ENCODE data around the gene DUSP5.
"Not testable (repeated sequence)": the region's sequence is repeated elsewhere in the genome, so short reads cannot be mapped to it uniquely, and the experiment has no call there.

DUSP5 gene

GRCh38 chr10:110497438-110498086 is at the start of gene DUSP5:
TSS of gene DUSP5 (plus strand) at chr10:110497907. CDS start at chr10:110498122, 215 bp downstream.
- DNase-seq (ENCODE audit: low read depth in 2 of 2): peak; percentile 90 to 91

- DNase-seq (ENCODE audit: low read depth in 2 of 2): no peak
These were observed 48.9 kb upstream of the DUSP5 start for GRCh38 chr10:110448682-110449418.

- DNase-seq (ENCODE audit: low read depth in 2 of 2): peak in 1 of 2 donors; percentile 16
These were observed 42.3 kb upstream of the DUSP5 start for GRCh38 chr10:110455446-110455845.

GRCh38 chr10:110456046-110456445 is 41.7 kb upstream of the DUSP5 start:
- no peak for DNase-seq (ENCODE audit: low read depth in 2 of 2)

- DNase-seq (ENCODE audit: low read depth in 2 of 2): no peak
These were observed 41.1 kb upstream of the DUSP5 start for GRCh38 chr10:110456523-110457091.

- no peak for DNase-seq (ENCODE audit: low read depth in 2 of 2)
These were observed 39.9 kb upstream of the DUSP5 start for GRCh38 chr10:110457851-110458250.

- no peak for DNase-seq (ENCODE audit: low read depth in 2 of 2)
These were observed 39.3 kb upstream of the DUSP5 start for GRCh38 chr10:110458266-110458920.

- DNase-seq (ENCODE audit: low read depth in 2 of 2): no peak
These were observed 38.1 kb upstream of the DUSP5 start for GRCh38 chr10:110459600-110459999.

- DNase-seq (ENCODE audit: low read depth in 2 of 2): peak; percentile 11 to 12
These were observed 37.4 kb upstream of the DUSP5 start for GRCh38 chr10:110460111-110460809.

- no peak for DNase-seq (ENCODE audit: low read depth in 2 of 2)
These were observed 36.6 kb upstream of the DUSP5 start for GRCh38 chr10:110461088-110461487.

- DNase-seq (ENCODE audit: low read depth in 2 of 2): no peak
These were observed 36.2 kb upstream of the DUSP5 start for GRCh38 chr10:110461530-110461929.

- no peak for DNase-seq (ENCODE audit: low read depth in 2 of 2)
These were observed 35.3 kb upstream of the DUSP5 start for GRCh38 chr10:110462166-110463095.

- DNase-seq (ENCODE audit: low read depth in 2 of 2): not testable (repeated sequence)
These were observed 29.4 kb upstream of the DUSP5 start for GRCh38 chr10:110468258-110468657.

GRCh38 chr10:110470541-110470940 is 27.2 kb upstream of the DUSP5 start:
- not testable (repeated sequence) for DNase-seq (ENCODE audit: low read depth in 2 of 2)

GRCh38 chr10:110471566-110472139 is 26.1 kb upstream of the DUSP5 start:
- DNase-seq (ENCODE audit: low read depth in 2 of 2): no peak

- no peak for DNase-seq (ENCODE audit: low read depth in 2 of 2)
These were observed 23.7 kb upstream of the DUSP5 start for GRCh38 chr10:110474017-110474416.

GRCh38 chr10:110474826-110475225 is 22.9 kb upstream of the DUSP5 start:
- no peak for DNase-seq (ENCODE audit: low read depth in 2 of 2)

GRCh38 chr10:110475722-110476515 is 21.8 kb upstream of the DUSP5 start:
- no peak for DNase-seq (ENCODE audit: low read depth in 2 of 2)

- no peak for DNase-seq (ENCODE audit: low read depth in 2 of 2)
These were observed 18.0 kb upstream of the DUSP5 start for GRCh38 chr10:110479710-110480109.
